Embryonic facial prominence (tissue), 1 donor: ENCODE measurements around the gene VDR.
"Not testable (repeated sequence)": the region's sequence is repeated elsewhere in the genome, so short reads cannot be mapped to it uniquely, and the experiment has no call there.

Source experiments
- DNase-seq: peaks from one replicate; pipeline ENCODE4 v3.0.0-alpha.2; 2016; ENCODE audit errors: extremely low spot score

Gene VDR

GRCh38 chr12:47848853-47849252 lies 55.9 kb downstream of the VDR start:
- DNase-seq: no peak

- DNase-seq: no peak
Measured at GRCh38 chr12:47846294-47846996, 58.3 kb downstream of the VDR start.

GRCh38 chr12:47845081-47845480 lies 59.7 kb downstream of the VDR start:
- no peak for DNase-seq

GRCh38 chr12:47844264-47845019 lies 60.4 kb downstream of the VDR start:
- no peak for DNase-seq

- no peak for DNase-seq
Measured at GRCh38 chr12:47843226-47843980, 61.4 kb downstream of the VDR start.

GRCh38 chr12:47842543-47842942 lies 62.3 kb downstream of the VDR start:
- DNase-seq: not testable (repeated sequence)

GRCh38 chr12:47841910-47842309 lies 62.9 kb downstream of the VDR start:
- no peak for DNase-seq

- DNase-seq: no peak
Measured at GRCh38 chr12:47841501-47841900, 63.3 kb downstream of the VDR start.

GRCh38 chr12:47840571-47840970 lies 64.2 kb downstream of the VDR start:
- DNase-seq: no peak

- no peak for DNase-seq
Measured at GRCh38 chr12:47839214-47839876, 65.4 kb downstream of the VDR start.

- DNase-seq: no peak
Measured at GRCh38 chr12:47838286-47838931, 66.4 kb downstream of the VDR start.

- no peak for DNase-seq
Measured at GRCh38 chr12:47837190-47838171, 67.3 kb downstream of the VDR start.

GRCh38 chr12:47835831-47836155 lies 69.0 kb downstream of the VDR start:
- DNase-seq: no peak

- no peak for DNase-seq
Measured at GRCh38 chr12:47835006-47835830, 69.6 kb downstream of the VDR start.

GRCh38 chr12:47834199-47834903 lies 70.4 kb downstream of the VDR start:
- DNase-seq: no peak

- no peak for DNase-seq
Measured at GRCh38 chr12:47833591-47834012, 71.2 kb downstream of the VDR start.

GRCh38 chr12:47832263-47832933 lies 72.4 kb downstream of the VDR start:
- no peak for DNase-seq

GRCh38 chr12:47829584-47829983 lies 75.2 kb downstream of the VDR start:
- no peak for DNase-seq
